GM18907 (cell line): Measurements from ENCODE around the gene SURF1.
A peak's percentile ranks its signal among the peaks of the same experiment; 100 is the strongest.
"Not testable (repeated sequence)": the region's sequence is repeated elsewhere in the genome, so short reads cannot be mapped to it uniquely, and the experiment has no call there.

Experiments
- ATAC-seq: cut with Tn5 transposase; IDR thresholded peaks from one replicate; pipeline ENCODE4 v1.9.1; 2021; ENCODE audit warnings: mild to moderate bottlenecking, moderate library complexity; ENCODE audit not compliant: unreplicated experiment

SURF1 gene, protein sequence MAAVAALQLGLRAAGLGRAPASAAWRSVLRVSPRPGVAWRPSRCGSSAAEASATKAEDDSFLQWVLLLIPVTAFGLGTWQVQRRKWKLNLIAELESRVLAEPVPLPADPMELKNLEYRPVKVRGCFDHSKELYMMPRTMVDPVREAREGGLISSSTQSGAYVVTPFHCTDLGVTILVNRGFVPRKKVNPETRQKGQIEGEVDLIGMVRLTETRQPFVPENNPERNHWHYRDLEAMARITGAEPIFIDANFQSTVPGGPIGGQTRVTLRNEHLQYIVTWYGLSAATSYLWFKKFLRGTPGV

DNA sequence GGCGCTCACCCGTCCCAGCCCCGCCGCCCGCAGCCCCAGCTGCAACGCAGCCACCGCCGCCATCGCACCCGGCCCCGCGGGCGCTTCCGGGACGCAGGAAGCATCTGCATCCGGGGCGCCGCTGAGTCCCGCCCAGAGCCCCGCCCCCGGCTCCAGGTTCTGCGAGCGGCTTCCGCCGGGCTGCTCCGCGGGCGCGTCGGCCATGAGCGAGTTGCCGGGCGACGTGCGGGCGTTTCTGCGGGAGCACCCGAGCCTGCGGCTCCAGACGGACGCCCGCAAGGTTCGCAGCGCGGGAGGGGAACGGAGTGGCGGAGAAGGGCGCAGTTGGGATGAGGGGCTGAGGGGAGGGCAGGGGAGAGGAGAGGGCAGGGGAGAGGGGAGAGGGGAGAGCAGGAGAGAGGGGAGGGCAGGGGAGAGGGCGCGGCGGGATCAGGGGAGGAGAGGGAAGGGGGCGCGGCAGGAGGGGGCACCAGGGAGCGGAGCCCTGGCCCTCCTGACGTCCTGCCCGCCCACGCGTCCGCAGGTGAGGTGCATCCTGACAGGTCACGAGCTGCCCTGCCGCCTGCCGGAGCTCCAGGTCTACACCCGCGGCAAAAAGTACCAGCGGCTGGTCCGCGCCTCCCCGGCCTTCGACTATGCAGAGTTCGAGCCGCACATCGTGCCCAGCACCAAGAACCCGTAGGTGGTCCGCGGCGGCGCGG lies at the start of gene SURF1, which contains the start of gene SURF2:
Gene SURF1, minus strand, starts transcription at position 97 of the 701 bp plus-strand sequence. Its CDS starts 34 bp downstream, at position 63.
Gene SURF2, plus strand, starts transcription at position 160 of the 701 bp plus-strand sequence. Its CDS starts 43 bp downstream, at position 203.
- peak; percentile 44 for ATAC-seq

DNA sequence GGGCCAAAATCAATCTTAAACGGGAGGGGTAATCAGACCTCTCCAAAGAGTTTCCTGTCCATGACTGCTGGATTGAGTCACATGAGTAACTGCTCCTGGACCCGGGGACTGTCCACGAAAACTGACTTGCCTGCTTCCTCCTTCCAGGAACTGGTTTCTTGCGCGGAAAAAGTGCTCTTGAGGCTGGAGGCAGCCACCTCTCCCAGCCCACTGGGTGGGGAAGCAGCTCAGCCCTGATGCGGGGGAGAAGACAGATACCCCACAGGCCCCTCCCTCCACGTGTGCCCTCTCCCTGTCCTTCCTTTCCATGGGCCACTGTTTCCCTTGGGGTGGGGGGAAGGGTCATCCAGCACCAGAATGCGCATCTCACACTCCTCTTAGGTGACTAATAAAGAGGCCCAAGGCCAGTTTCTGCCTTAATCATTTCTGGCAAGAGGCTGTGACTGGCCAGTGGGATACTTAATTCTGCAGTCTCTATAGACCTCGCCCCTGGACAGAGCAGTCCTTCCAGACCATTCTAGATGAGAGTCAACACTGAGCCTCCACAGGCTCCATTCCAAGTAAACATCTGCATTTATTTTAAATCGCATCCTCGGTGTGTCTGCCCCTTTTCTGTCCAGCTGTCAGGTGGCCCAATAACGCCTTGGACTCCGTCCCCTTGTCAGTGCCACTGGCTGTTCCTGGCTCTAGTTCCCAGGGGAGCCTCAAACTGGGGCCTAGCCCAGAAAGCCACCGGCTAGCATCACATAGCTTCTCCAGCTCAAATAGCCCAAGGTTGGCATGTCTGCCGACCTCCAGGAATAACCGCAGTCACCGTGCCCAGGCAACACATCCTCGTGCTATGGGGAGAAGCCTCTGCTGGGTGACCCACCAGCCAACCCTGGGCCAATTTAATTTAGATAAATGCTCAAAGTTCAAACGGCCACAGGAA lies 49.5 kb upstream of the SURF1 start:
- no peak for ATAC-seq

GRCh38 chr9:133404454-133405002 lies 48.2 kb upstream of the SURF1 start:
- ATAC-seq, result no peak

GRCh38 chr9:133403766-133404453 lies 47.6 kb upstream of the SURF1 start:
- ATAC-seq, result no peak

- no peak for ATAC-seq
These were observed 46.4 kb upstream of the SURF1 start for GRCh38 chr9:133402689-133403088.

GRCh38 chr9:133401588-133401987 lies 45.3 kb upstream of the SURF1 start:
- ATAC-seq, result no peak

DNA sequence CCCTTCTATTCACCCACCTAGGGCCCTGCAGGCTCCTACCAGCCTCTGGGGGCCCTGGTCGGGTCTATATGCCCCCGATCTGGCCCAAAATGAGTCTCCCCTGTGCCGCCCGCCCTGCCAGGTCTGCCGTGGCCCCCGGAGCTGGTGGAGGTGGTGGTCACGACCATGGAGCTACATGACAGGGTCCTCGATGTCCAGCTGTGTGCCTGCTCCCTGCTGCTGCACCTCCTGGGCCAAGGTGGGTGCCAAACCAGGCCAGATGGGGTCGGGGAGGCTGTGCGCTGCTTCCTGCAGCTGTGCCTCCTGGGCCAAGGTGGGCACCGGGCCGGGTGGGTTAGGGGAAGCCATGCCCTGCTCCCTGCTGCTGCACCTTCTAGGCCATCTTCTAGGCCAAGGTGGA lies 44.0 kb upstream of the SURF1 start:
- ATAC-seq, result no peak

DNA sequence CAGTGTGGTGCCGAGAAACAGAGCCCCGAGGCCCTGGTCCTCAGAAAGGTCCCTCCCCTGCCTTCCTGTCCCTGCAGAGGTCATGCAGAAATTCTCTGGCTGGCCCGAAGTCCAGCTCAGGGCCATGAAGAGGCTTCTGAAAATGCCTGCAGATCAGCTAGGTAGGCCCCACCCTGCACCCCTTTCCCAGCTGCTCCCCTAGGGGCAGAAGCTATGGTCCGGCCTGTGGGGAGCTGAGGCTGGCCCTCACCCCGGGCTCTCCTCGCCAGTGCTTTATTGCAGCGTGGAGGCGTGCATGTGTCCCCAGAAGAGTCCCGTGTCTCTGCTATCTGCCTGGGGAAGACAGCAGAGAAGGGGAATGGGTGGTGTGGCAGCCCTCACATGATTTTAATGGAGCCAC lies 41.6 kb upstream of the SURF1 start:
- no peak for ATAC-seq

DNA sequence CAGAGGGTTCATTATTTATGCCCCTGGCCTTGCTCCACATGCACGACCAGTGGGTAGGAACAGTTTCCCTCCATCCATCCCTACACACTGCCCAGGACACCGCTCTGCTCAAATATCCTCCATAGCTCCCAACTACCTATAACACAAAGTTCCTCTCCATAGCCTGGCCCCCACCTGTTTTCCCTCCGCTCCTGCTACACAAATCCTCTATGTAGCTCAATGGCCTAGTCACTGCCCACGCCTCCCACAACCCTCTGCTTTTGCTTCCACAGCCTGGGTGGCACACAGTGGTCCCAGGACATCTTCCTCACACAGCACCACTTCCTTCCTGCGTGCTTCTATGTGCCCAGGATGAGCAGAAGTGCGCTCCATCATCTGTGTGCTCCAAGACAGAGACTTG lies 41.1 kb upstream of the SURF1 start:
- ATAC-seq, result no peak

GRCh38 chr9:133396952-133397351 lies 40.7 kb upstream of the SURF1 start:
- no peak for ATAC-seq

DNA sequence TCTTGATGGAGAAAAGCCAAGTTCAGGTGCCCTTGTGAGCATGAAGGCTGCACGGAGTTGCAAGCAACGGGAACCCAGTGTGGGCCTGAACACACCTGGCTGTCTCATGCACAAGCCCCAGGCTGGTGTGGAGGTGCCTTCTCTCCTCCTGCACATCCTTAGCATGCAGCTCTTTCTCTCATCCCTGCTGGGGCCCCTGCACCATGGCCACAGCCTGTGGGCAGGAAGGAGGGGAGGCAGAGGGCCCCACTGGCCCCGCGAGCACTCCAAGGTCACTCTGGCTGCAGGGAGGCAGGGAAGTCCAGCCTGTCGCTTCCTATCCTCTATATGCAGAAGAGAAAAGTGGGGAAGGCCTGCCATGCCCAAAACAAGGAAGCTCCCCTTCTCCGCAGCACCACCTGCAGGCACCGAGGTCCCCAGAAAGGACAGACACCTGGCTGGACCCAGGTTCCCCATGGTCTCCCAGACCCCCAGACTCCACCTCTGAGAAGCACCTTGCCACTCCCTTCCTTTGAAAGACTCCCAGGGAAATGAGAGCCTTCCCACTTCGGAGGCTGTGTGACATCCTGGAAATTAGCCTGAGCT lies 38.5 kb upstream of the SURF1 start:
- no peak for ATAC-seq

DNA sequence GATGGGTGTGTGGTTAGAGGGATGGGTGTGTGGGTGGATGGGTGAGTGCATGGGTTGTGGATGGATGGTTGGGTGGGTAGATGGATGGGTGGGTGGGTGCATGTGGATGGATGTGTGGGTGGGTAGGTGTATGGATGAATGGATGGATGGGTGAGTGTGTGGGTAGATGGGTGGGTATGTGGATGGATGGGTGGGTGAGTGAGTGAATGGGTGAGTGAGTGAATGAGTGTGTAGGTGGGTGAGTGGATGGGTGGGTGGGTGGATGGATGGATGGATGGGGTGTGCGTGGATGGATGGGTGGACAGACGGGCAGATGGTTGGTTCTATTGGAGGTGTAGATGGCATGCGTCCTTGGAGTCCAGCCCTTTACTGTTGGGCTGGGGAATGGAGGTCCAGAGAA lies 37.1 kb upstream of the SURF1 start:
- no peak for ATAC-seq

DNA sequence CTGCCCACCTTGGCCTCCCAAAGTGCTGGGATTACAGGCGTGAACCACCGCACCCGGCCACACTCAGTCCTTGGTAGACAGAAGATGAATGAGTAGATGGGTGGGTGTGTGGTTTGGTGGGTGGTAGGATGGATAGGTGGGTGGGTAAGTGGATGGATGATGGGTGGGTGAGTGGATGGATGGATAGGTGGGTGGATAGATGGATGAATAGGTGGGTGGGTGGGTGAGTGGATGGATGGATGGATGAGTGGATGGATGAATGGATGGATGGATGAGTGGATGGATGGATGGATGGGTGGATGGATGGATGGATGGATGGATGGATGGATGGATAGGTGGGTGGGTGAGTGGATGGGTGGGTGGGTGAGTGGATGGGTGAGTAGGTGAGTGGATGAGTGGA lies 36.0 kb upstream of the SURF1 start:
- ATAC-seq, result not testable (repeated sequence)

DNA sequence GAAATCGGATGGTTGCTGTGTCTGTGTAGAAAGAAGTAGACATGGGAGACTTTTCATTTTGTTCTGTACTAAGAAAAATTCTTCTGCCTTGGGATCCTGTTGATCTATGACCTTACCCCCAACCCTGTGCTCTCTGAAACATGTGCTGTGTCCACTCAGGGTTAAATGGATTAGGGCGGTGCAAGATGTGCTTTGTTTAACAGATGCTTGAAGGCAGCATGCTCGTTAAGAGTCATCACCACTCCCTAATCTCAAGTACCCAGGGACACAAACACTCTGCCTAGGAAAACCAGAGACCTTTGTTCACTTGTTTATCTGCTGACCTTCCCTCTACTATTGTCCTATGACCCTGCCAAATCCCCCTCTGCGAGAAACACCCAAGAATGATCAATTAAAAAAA lies 35.2 kb upstream of the SURF1 start:
- not testable (repeated sequence) for ATAC-seq

- ATAC-seq, result no peak
These were observed 34.4 kb upstream of the SURF1 start for GRCh38 chr9:133390713-133391112.

- ATAC-seq, result no peak
These were observed 33.3 kb upstream of the SURF1 start for GRCh38 chr9:133389562-133389961.

DNA sequence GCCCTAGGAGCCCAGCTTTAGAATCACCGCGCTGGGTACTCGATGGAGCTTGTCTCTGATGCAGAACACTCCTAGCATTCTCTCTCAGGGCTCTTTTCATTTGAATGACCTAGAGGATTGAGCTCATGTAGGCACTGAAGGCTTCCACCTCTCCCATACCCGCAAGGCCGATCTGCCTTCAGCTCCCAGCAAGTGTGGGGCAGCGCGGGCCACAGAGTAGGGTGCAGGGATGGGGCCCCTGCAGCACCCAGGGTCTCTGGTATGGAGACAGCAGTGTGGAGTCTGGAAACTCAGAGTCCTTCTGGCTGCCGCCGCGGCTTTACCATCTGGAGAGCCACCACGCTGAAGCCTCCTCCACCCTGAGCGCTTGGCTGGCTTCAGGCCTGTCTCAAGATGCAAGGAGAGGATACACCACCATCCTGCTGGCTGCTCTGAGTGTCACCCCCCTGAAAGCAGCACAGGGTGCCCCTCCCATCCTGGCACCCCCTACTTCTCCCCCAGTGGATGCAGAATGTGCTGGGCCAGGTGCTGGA lies 32.8 kb upstream of the SURF1 start:
- no peak for ATAC-seq

GRCh38 chr9:133387680-133388079 lies 31.4 kb upstream of the SURF1 start:
- no peak for ATAC-seq

- ATAC-seq, result no peak
These were observed 30.1 kb upstream of the SURF1 start for GRCh38 chr9:133386338-133386737.

DNA sequence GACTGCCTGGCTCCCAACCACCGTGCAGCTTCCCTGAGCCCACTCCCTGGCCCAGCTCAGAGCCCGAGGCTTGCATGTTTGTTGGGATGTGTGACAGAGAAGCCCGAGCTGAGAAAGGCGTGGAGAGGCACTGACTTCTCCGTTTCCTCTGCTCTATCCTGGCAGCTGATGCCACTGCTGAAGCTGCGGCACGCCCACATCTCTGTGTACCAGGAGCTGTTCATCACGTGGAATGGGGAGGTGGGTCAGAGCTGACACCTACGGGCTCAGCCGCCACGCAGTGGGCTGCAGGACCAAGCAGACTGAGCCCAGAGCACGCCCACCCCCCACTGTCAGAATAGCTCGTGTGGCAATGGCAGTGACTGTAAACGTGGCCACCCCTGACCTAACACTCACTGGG lies 29.2 kb upstream of the SURF1 start:
- ATAC-seq, result no peak
